Stimulated activated CD8-positive, alpha-beta memory T cell treated with anti-CD3 and anti-CD28 coated beads, Interleukin-2, amount 100 ng/mL, for 48 hours (primary cell): Measurements from ENCODE around the gene SEMA7A.
"Not testable (repeated sequence)": the region's sequence is repeated elsewhere in the genome, so short reads cannot be mapped to it uniquely, and the experiment has no call there.

ENCODE experiments used
- DNase-seq, 2 donors: peaks; one replicate each; pipeline ENCODE4 v3.0.0-alpha.2; 2020; ENCODE audit warnings: low read depth in 2 of 2

SEMA7A gene

GRCh38 chr15:74433592-74434262 lies at the start of gene SEMA7A:
Gene SEMA7A, minus strand, starts transcription at chr15:74433958. Its CDS starts 40 bp downstream, at chr15:74433918.
- peak; percentile 77 to 82 for DNase-seq

GRCh38 chr15:74482661-74483060 lies 48.9 kb upstream of the SEMA7A start:
- no peak for DNase-seq

- DNase-seq: not testable (repeated sequence)
Measured at GRCh38 chr15:74480364-74480763, 46.6 kb upstream of the SEMA7A start.

- not testable (repeated sequence) for DNase-seq
Measured at GRCh38 chr15:74471621-74472020, 37.9 kb upstream of the SEMA7A start.

- DNase-seq: no peak
Measured at GRCh38 chr15:74470631-74471395, 37.1 kb upstream of the SEMA7A start.

GRCh38 chr15:74468341-74469032 lies 34.7 kb upstream of the SEMA7A start:
- no peak for DNase-seq

- no peak for DNase-seq
Measured at GRCh38 chr15:74466570-74466969, 32.8 kb upstream of the SEMA7A start.

- no peak for DNase-seq
Measured at GRCh38 chr15:74464897-74465296, 31.1 kb upstream of the SEMA7A start.

- no peak for DNase-seq
Measured at GRCh38 chr15:74464216-74464615, 30.5 kb upstream of the SEMA7A start.

- no peak for DNase-seq
Measured at GRCh38 chr15:74463634-74464033, 29.9 kb upstream of the SEMA7A start.

GRCh38 chr15:74461847-74462511 lies 28.2 kb upstream of the SEMA7A start:
- no peak for DNase-seq

GRCh38 chr15:74460871-74461846 lies 27.4 kb upstream of the SEMA7A start, which contains the start of gene UBL7:
Gene UBL7, minus strand, starts transcription at chr15:74461160. Its CDS starts 2,293 bp downstream, at chr15:74458867.
- peak; percentile 96 to 98 for DNase-seq

GRCh38 chr15:74460298-74460697 lies 26.5 kb upstream of the SEMA7A start:
- DNase-seq: no peak

GRCh38 chr15:74459798-74460197 lies 26.0 kb upstream of the SEMA7A start:
- DNase-seq: not testable (repeated sequence)

GRCh38 chr15:74458473-74458872 lies 24.7 kb upstream of the SEMA7A start:
- no peak for DNase-seq

GRCh38 chr15:74457036-74457435 lies 23.3 kb upstream of the SEMA7A start:
- DNase-seq: not testable (repeated sequence)

- no peak for DNase-seq
Measured at GRCh38 chr15:74454764-74455500, 21.2 kb upstream of the SEMA7A start.

- no peak for DNase-seq
Measured at GRCh38 chr15:74453925-74454763, 20.4 kb upstream of the SEMA7A start.
